Keratinocyte (primary cell): Measurements from ENCODE around the gene GRIN1.

Experiments
- CTCF ChIP-seq, 3 experiments: IDR thresholded peaks in 1 of 3; conservative IDR thresholded peaks in 1 of 3; optimal IDR thresholded peaks in 1 of 3; 2 replicates in 2 of 3; 3 replicates in 1 of 3; pipeline versions ENCODE3 to v1.5.1; 2011; ENCODE audit warnings: low read length in 3 of 3, mild to moderate bottlenecking in 3 of 3, moderate library complexity in 2 of 3, control low read depth in 1 of 3, inconsistent platforms in 1 of 3; ENCODE audit not compliant: insufficient read depth in 2 of 3; ENCODE audit errors: extremely low read depth in 1 of 3
- EZH2 ChIP-seq: IDR thresholded peaks from one replicate; pipeline ENCODE4 v1.6.1; 2012; ENCODE audit warnings: inconsistent platforms, mild to moderate bottlenecking, low read length, moderate library complexity

DNA sequence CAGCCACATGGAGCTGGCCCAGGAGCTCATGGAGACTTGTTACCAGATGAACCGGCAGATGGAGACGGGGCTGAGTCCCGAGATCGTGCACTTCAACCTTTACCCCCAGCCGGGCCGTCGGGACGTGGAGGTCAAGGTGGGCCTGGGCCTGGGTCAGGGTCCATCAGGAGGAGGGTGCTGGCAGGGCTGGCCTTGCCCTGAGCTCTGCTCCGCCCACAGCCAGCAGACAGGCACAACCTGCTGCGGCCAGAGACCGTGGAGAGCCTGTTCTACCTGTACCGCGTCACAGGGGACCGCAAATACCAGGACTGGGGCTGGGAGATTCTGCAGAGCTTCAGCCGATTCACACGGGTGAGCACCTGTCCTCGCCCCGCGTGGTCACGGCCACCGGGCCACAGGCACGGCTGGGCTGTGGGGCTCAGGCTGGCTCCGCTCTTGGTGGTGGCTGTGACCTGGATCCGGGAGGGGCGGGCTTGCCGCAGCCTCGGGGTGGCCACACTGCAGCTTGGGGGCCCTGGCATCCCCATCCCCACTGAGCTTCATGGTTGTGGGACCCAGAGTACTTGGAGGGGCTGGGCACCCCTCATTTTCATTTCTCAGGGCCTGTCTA, 31.5 kb upstream of the GRIN1 start:
- TF ChIP-seq CTCF (optimal IDR thresholded peaks at IDR 0.05 in 1 of 3, IDR thresholded peaks at IDR 0.05 in 1 of 3, conservative IDR thresholded peaks at IDR 0.05 in 1 of 3; ENCODE audit: extremely low read depth in 1 of 3, insufficient read depth in 2 of 3, low read length in 3 of 3) (no peak), EZH2 (no peak)
